Liver (tissue), 9 donors: Measurements from ENCODE around the gene TTC21B. TPM values are rescaled to one million over a fixed set of nuclear protein-coding genes. Genes with fewer than 3 reads are reported as not detected.

Experiments
- DNase-seq: peaks from one replicate; pipeline ENCODE4 v3.0.0-alpha.2; 2017; ENCODE audit warnings: low spot score
- H3K27ac ChIP-seq, 2 donors: one replicate each; pipeline ENCODE4 v1.7.0; 2013; ENCODE audit warnings: inconsistent platforms in 2 of 2, low read length in 2 of 2, control low read depth in 1 of 2, low read depth in 1 of 2, mild to moderate bottlenecking in 1 of 2
- H3K27me3 ChIP-seq, 4 donors: one replicate each; pipeline versions ENCODE4 v1.6.1 to v1.7.0; 2013; ENCODE audit warnings: low read length in 3 of 4, inconsistent platforms in 1 of 4, mild to moderate bottlenecking in 1 of 4, moderate library complexity in 1 of 4; ENCODE audit not compliant: control insufficient read depth in 4 of 4, insufficient read depth in 4 of 4
- H3K36me3 ChIP-seq, 4 donors: one replicate each; pipeline versions ENCODE4 v1.6.1 to v1.7.0; 2013; ENCODE audit warnings: low read length in 3 of 4, mild to moderate bottlenecking in 3 of 4, low read depth in 1 of 4, moderate library complexity in 1 of 4; ENCODE audit not compliant: control insufficient read depth in 4 of 4, insufficient read depth in 3 of 4
- H3K4me1 ChIP-seq, 4 donors: one replicate each; pipeline versions ENCODE4 v1.6.1 to v1.7.0; 2013; ENCODE audit warnings: low read length in 3 of 4, mild to moderate bottlenecking in 3 of 4, moderate library complexity in 1 of 4; ENCODE audit not compliant: control insufficient read depth in 4 of 4, insufficient read depth in 4 of 4
- H3K4me3 ChIP-seq, 3 donors: one replicate each; pipeline versions ENCODE4 v1.6.1 to v1.7.0; 2013; ENCODE audit warnings: low read length in 3 of 3, control low read depth in 1 of 3, low read depth in 1 of 3, mild to moderate bottlenecking in 1 of 3
- H3K9ac ChIP-seq, 2 donors: one replicate each; pipeline ENCODE4 v1.7.0; 2013; ENCODE audit warnings: low read length in 2 of 2, mild to moderate bottlenecking in 2 of 2, moderate library complexity in 2 of 2, control low read depth in 1 of 2, low read depth in 1 of 2
- H3K9me3 ChIP-seq, 4 donors: one replicate each; pipeline versions ENCODE4 v1.6.1 to v1.7.0; 2013; ENCODE audit warnings: low read length in 3 of 4; ENCODE audit not compliant: control insufficient read depth in 4 of 4
- ATF3 ChIP-seq: IDR thresholded peaks from 2 replicates; pipeline ENCODE4 v1.6.1; 2016; ENCODE audit warnings: antibody characterized with exemption
- CTCF ChIP-seq: fragments of 150-350 bp; IDR thresholded peaks from 2 replicates; pipeline ENCODE4 v1.5.1; 2017; ENCODE audit warnings: improper control_type of control experiment, low read depth, low read length; ENCODE audit not compliant: missing input control
- EGR1 ChIP-seq, 2 donors: IDR thresholded peaks; 2 replicates each; pipeline ENCODE4 v1.6.1; 2016 to 2018; ENCODE audit warnings: antibody characterized with exemption in 2 of 2, low read depth in 2 of 2
- FOXA1 ChIP-seq: IDR thresholded peaks from 2 replicates; pipeline ENCODE4 v1.6.1; 2016; ENCODE audit warnings: antibody characterized with exemption
- FOXA2 ChIP-seq: IDR thresholded peaks from 2 replicates; pipeline ENCODE4 v1.6.1; 2016; ENCODE audit warnings: antibody characterized with exemption
- GABPA ChIP-seq, 2 donors: IDR thresholded peaks in 1 of 2; conservative IDR thresholded peaks in 1 of 2; 2 replicates each; pipeline ENCODE4 v1.6.1; 2016; ENCODE audit warnings: antibody characterized with exemption in 2 of 2, mild to moderate bottlenecking in 1 of 2, moderate library complexity in 1 of 2
- HNF4A ChIP-seq, 2 donors: conservative IDR thresholded peaks; 2 replicates each; pipeline ENCODE4 v1.6.1; 2016; ENCODE audit warnings: antibody characterized with exemption in 2 of 2, mild to moderate bottlenecking in 2 of 2
- HNF4G ChIP-seq: IDR thresholded peaks from 2 replicates; pipeline ENCODE4 v1.6.1; 2016; ENCODE audit warnings: antibody characterized with exemption
- JUND ChIP-seq, 2 donors: IDR thresholded peaks; 2 replicates each; pipeline ENCODE4 v1.6.1; 2016; ENCODE audit warnings: antibody characterized with exemption in 2 of 2
- NR2F2 ChIP-seq: IDR thresholded peaks from 2 replicates; pipeline ENCODE4 v1.6.1; 2016; ENCODE audit warnings: antibody characterized with exemption
- RAD21 ChIP-seq, 2 donors: IDR thresholded peaks; 2 replicates each; pipeline ENCODE4 v1.6.1; 2016; ENCODE audit warnings: antibody characterized with exemption in 2 of 2, mild to moderate bottlenecking in 2 of 2
- REST ChIP-seq: IDR thresholded peaks from 2 replicates; pipeline ENCODE4 v1.6.1; 2016; ENCODE audit warnings: antibody characterized with exemption, mild to moderate bottlenecking
- RXRA ChIP-seq, 2 donors: IDR thresholded peaks; 2 replicates each; pipeline ENCODE4 v1.6.1; 2017 to 2018; ENCODE audit warnings: antibody characterized with exemption in 2 of 2, mild to moderate bottlenecking in 1 of 2
- SP1 ChIP-seq: IDR thresholded peaks from 2 replicates; pipeline ENCODE4 v1.6.1; 2018; ENCODE audit warnings: antibody characterized with exemption, mild to moderate bottlenecking
- TAF1 ChIP-seq: conservative IDR thresholded peaks from 2 replicates; pipeline ENCODE4 v1.6.1; 2016; ENCODE audit warnings: antibody characterized with exemption, mild to moderate bottlenecking
- YY1 ChIP-seq: IDR thresholded peaks from 2 replicates; pipeline ENCODE4 v1.6.1; 2016; ENCODE audit warnings: antibody characterized with exemption, mild to moderate bottlenecking
- WGBS: extraction: QIAGEN DNeasy Blood & Tissue Kit; methylation state at CpG from one replicate; pipeline ENCODE4 v1.1.7; 2013; 5-methylcytosine and 5-hydroxymethylcytosine counted together
- polyA plus RNA-seq, 2 donors: library from polyadenylated mRNA; stranded (reverse) in 1 of 2; unstranded in 1 of 2; fragments of 200-250 nt in 1 of 2; fragments of >200 nt in 1 of 2; fragmentation: Nextera tagmentation in 1 of 2; extraction: Ambion mirVana in 1 of 2; gene quantifications; one replicate each; pipeline versions ENCODE4 v1.2.1 to v1.2.3, GENCODE V29; 2013 to 2015
- total RNA-seq, 2 donors: library from RNA; depleted of rRNA; stranded (reverse); fragments of >200 nt; gene quantifications; one replicate each; pipeline ENCODE4 v1.2.3, GENCODE V29; 2014
- TF ChIP-seq, protein P1 (sequence below): IDR thresholded peaks from 2 replicates; pipeline ENCODE4 v1.6.1; 2016; ENCODE audit warnings: antibody characterized with exemption
- TF ChIP-seq, protein P2 (sequence below): IDR thresholded peaks from 2 replicates; pipeline ENCODE4 v1.6.1; 2016; ENCODE audit warnings: antibody characterized with exemption
- donor health status: healthy.
- donor health status: healthy.
- donor health status: healthy.
- donor health status: healthy.
- donor health status: healthy.

The TTC21B gene
- total and polyA plus RNA-seq, 4 donors = 2.0 to 25.3 (median 12.7) TPM

GRCh38 chr2:165852394-165852793 is 101.2 kb downstream of the TTC21B start:
- no peaks in the 10 kb centered on the region for H3K36me3 ChIP-seq
- TF ChIP-seq GABPA (IDR thresholded peaks at IDR 0.05 in 1 of 2, conservative IDR thresholded peaks at IDR 0.05 in 1 of 2) (no peak), RAD21 (IDR thresholded peaks at IDR 0.05) (no peak), TAF1 (no peak), JUND (IDR thresholded peaks at IDR 0.05) (no peak), EGR1 (IDR thresholded peaks at IDR 0.05; ENCODE audit: low read depth in 2 of 2) (no peak), CTCF (no peak), HNF4G (no peak), FOXA1 (no peak), YY1 (no peak)
- TF ChIP-seq, protein P1, sequence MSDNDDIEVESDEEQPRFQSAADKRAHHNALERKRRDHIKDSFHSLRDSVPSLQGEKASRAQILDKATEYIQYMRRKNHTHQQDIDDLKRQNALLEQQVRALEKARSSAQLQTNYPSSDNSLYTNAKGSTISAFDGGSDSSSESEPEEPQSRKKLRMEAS = no peak

GRCh38 chr2:165847001-165847400 is 106.6 kb downstream of the TTC21B start:
- whole genome bisulfite sequencing = 77% methylated on average over 2 of the region's 2 CpGs
- no peak overlapping the region for H3K9ac ChIP-seq

More at GRCh38 chr2:165852394-165852793, 101.2 kb downstream of the TTC21B start:
- no peaks in the 10 kb centered on the region for H3K27me3 ChIP-seq
- no peak overlapping the region for H3K4me3 ChIP-seq
- DNase-seq = no peak
- no peak overlapping the region for H3K9ac ChIP-seq
- no peaks in the 10 kb centered on the region for H3K4me1 ChIP-seq
- peaks cover 0 to 5% (median 4%) of the 10 kb centered on the region in 4 donors for H3K9me3 ChIP-seq
- H3K27ac ChIP-seq = no peak overlapping the region

More at GRCh38 chr2:165847001-165847400, 106.6 kb downstream of the TTC21B start:
- no peaks in the 10 kb centered on the region for H3K9me3 ChIP-seq
- H3K27ac ChIP-seq = no peak overlapping the region
- TF ChIP-seq ATF3 = no peak
- TF ChIP-seq NR2F2 = no peak
- TF ChIP-seq SP1 = no peak
- no peak for TF ChIP-seq HNF4G
- no peak for TF ChIP-seq JUND (IDR thresholded peaks at IDR 0.05)
- no peak for TF ChIP-seq CTCF
- TF ChIP-seq EGR1 (IDR thresholded peaks at IDR 0.05; ENCODE audit: low read depth in 2 of 2) = no peak
- no peak for TF ChIP-seq RAD21 (IDR thresholded peaks at IDR 0.05)
- no peak for TF ChIP-seq REST
- TF ChIP-seq, protein P2, sequence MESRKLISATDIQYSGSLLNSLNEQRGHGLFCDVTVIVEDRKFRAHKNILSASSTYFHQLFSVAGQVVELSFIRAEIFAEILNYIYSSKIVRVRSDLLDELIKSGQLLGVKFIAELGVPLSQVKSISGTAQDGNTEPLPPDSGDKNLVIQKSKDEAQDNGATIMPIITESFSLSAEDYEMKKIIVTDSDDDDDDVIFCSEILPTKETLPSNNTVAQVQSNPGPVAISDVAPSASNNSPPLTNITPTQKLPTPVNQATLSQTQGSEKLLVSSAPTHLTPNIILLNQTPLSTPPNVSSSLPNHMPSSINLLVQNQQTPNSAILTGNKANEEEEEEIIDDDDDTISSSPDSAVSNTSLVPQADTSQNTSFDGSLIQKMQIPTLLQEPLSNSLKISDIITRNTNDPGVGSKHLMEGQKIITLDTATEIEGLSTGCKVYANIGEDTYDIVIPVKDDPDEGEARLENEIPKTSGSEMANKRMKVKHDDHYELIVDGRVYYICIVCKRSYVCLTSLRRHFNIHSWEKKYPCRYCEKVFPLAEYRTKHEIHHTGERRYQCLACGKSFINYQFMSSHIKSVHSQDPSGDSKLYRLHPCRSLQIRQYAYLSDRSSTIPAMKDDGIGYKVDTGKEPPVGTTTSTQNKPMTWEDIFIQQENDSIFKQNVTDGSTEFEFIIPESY = no peak
- no peak for TF ChIP-seq HNF4A (conservative IDR thresholded peaks at IDR 0.05)
- TF ChIP-seq GABPA (IDR thresholded peaks at IDR 0.05 in 1 of 2, conservative IDR thresholded peaks at IDR 0.05 in 1 of 2) = no peak
- no peak for TF ChIP-seq YY1
- TF ChIP-seq RXRA (IDR thresholded peaks at IDR 0.05) = no peak
- TF ChIP-seq FOXA1 = no peak
- no peak for TF ChIP-seq TAF1
- no peak for TF ChIP-seq FOXA2
- no peak for DNase-seq
- no peaks in the 10 kb centered on the region for H3K4me1 ChIP-seq
- H3K4me3 ChIP-seq = no peak overlapping the region
- no peaks in the 10 kb centered on the region for H3K27me3 ChIP-seq
- no peaks in the 10 kb centered on the region for H3K36me3 ChIP-seq
